ENCODE measurements around the gene ZFTA.
"Not testable (repeated sequence)": the region's sequence is repeated elsewhere in the genome, so short reads cannot be mapped to it uniquely, and the experiment has no call there.

The ZFTA gene

GRCh38 chr11:63768237-63769041 lies at the start of gene ZFTA:
Gene ZFTA, minus strand, starts transcription at chr11:63768775. Its CDS starts 153 bp downstream, at chr11:63768622.
- Mint-ChIP-seq H3K9me3 (no peaks in the 10 kb centered on the region), H3K36me3 (no peaks in the 10 kb centered on the region), H3K27me3 (peaks cover 51% of the 10 kb centered on the region), H3K4me1 (peaks cover 15% of the 10 kb centered on the region), H3K27ac (peak within 1 kb of the TSS; percentile 55), H3K4me3 (peak within 1 kb of the TSS; percentile 89)
- CTCF ChIA-PET, result interaction anchor here (0.6 to 2.4 kb wide), 10 partner anchors 61 to 826 kb away, joined by 4 to 22 read pairs (median 4); no protein-coding TSS in a partner anchor
- peak; percentile 68 for DNase-seq

- Mint-ChIP-seq H3K27me3 (peaks cover under 1% of the 10 kb centered on the region), H3K36me3 (peaks cover 40% of the 10 kb centered on the region), H3K4me1 (peaks cover 20% of the 10 kb centered on the region), H3K27ac (no peak overlapping the region), H3K9me3 (no peaks in the 10 kb centered on the region), H3K4me3 (no peak overlapping the region)
- CTCF ChIA-PET, result interaction anchor here (1.3 kb wide), 1 partner anchor 11 kb away, joined by 4 read pairs; no protein-coding TSS in a partner anchor
- no peak for DNase-seq
Measured at GRCh38 chr11:63817758-63818498, 49.4 kb upstream of the ZFTA start.

GRCh38 chr11:63816732-63817131 lies 48.2 kb upstream of the ZFTA start:
- CTCF ChIA-PET, result no interaction called here
- Mint-ChIP-seq H3K36me3 (peaks cover 33% of the 10 kb centered on the region), H3K27ac (no peak overlapping the region)

GRCh38 chr11:63816166-63816565 lies 47.6 kb upstream of the ZFTA start:
- Mint-ChIP-seq H3K4me1 (peaks cover 32% of the 10 kb centered on the region), H3K27me3 (peaks cover 12% of the 10 kb centered on the region), H3K9me3 (no peaks in the 10 kb centered on the region), H3K4me3 (no peak overlapping the region), H3K36me3 (peaks cover 29% of the 10 kb centered on the region), H3K27ac (no peak overlapping the region)
- no peak for DNase-seq
- CTCF ChIA-PET, result interaction anchor here (0.6 kb wide), 1 partner anchor 790 kb away, joined by 4 read pairs; no protein-coding TSS in a partner anchor

More at GRCh38 chr11:63816732-63817131, 48.2 kb upstream of the ZFTA start:
- DNase-seq, result no peak
- H3K4me1 Mint-ChIP-seq, result peaks cover 30% of the 10 kb centered on the region
- H3K27me3 Mint-ChIP-seq, result peaks cover 6% of the 10 kb centered on the region
- no peak overlapping the region for H3K4me3 Mint-ChIP-seq
- H3K9me3 Mint-ChIP-seq, result no peaks in the 10 kb centered on the region

GRCh38 chr11:63814383-63814736 lies 45.8 kb upstream of the ZFTA start:
- peaks cover 13% of the 10 kb centered on the region for H3K27me3 Mint-ChIP-seq
- no peak for DNase-seq
- no peaks in the 10 kb centered on the region for H3K9me3 Mint-ChIP-seq
- peak overlapping the region; percentile 81 for H3K4me3 Mint-ChIP-seq
- H3K27ac Mint-ChIP-seq, result peak overlapping the region; percentile 50
- peaks cover 21% of the 10 kb centered on the region for H3K36me3 Mint-ChIP-seq
- CTCF ChIA-PET, result interaction anchor here (1.2 kb wide), 1 partner anchor 22 kb away, joined by 3 read pairs; no protein-coding TSS in a partner anchor
- peaks cover 33% of the 10 kb centered on the region for H3K4me1 Mint-ChIP-seq

- H3K4me1 Mint-ChIP-seq, result peaks cover 33% of the 10 kb centered on the region
- H3K27me3 Mint-ChIP-seq, result peaks cover 13% of the 10 kb centered on the region
- H3K27ac Mint-ChIP-seq, result peak overlapping the region; percentile 50
- CTCF ChIA-PET, result interaction anchor here (1.2 kb wide), 1 partner anchor 23 kb away, joined by 3 read pairs; no protein-coding TSS in a partner anchor
- H3K4me3 Mint-ChIP-seq, result peak overlapping the region; percentile 81
- peak; percentile 68 for DNase-seq
- no peaks in the 10 kb centered on the region for H3K9me3 Mint-ChIP-seq
- peaks cover 19% of the 10 kb centered on the region for H3K36me3 Mint-ChIP-seq
Measured at GRCh38 chr11:63813563-63814382, 45.2 kb upstream of the ZFTA start.

- Mint-ChIP-seq H3K27ac (peak within 1 kb of the TSS; percentile 50), H3K4me1 (peaks cover 33% of the 10 kb centered on the region), H3K9me3 (no peaks in the 10 kb centered on the region), H3K4me3 (peak within 1 kb of the TSS; percentile 81), H3K36me3 (peaks cover 17% of the 10 kb centered on the region), H3K27me3 (peaks cover 13% of the 10 kb centered on the region)
- peak; percentile 82 for DNase-seq
- CTCF ChIA-PET, result no interaction called here
Measured at GRCh38 chr11:63813035-63813562, 44.5 kb upstream of the ZFTA start, which contains the start of gene SPINDOC. Gene SPINDOC, plus strand, starts transcription at chr11:63813456. Its CDS starts 231 bp downstream, at chr11:63813687.

GRCh38 chr11:63811522-63811921 lies 42.9 kb upstream of the ZFTA start:
- CTCF ChIA-PET, result no interaction called here
- peaks cover 33% of the 10 kb centered on the region for H3K4me1 Mint-ChIP-seq
- H3K27ac Mint-ChIP-seq, result no peak overlapping the region
- no peak for DNase-seq
- H3K36me3 Mint-ChIP-seq, result peaks cover 8% of the 10 kb centered on the region
- peaks cover 13% of the 10 kb centered on the region for H3K27me3 Mint-ChIP-seq
- H3K4me3 Mint-ChIP-seq, result peak overlapping the region; percentile 71
- no peaks in the 10 kb centered on the region for H3K9me3 Mint-ChIP-seq

GRCh38 chr11:63810383-63810782 lies 41.8 kb upstream of the ZFTA start:
- H3K36me3 Mint-ChIP-seq, CTCF ChIA-PET, DNase-seq, H3K27ac Mint-ChIP-seq, H3K9me3 Mint-ChIP-seq, H3K4me3 Mint-ChIP-seq: not testable (repeated sequence)
- Mint-ChIP-seq H3K27me3 (peaks cover 13% of the 10 kb centered on the region), H3K4me1 (peaks cover 27% of the 10 kb centered on the region)

GRCh38 chr11:63805844-63806415 lies 37.4 kb upstream of the ZFTA start:
- CTCF ChIA-PET, result interaction anchor here (1.1 kb wide), 1 partner anchor 344 kb away, joined by 3 read pairs; no protein-coding TSS in a partner anchor

GRCh38 chr11:63804259-63804658 lies 35.7 kb upstream of the ZFTA start:
- no peaks in the 10 kb centered on the region for H3K9me3 Mint-ChIP-seq
- H3K27ac Mint-ChIP-seq, result no peak overlapping the region
- H3K4me1 Mint-ChIP-seq, result no peaks in the 10 kb centered on the region
- no peaks in the 10 kb centered on the region for H3K36me3 Mint-ChIP-seq
- no peak overlapping the region for H3K4me3 Mint-ChIP-seq
- no peak for DNase-seq
- CTCF ChIA-PET, result no interaction called here
- peaks cover 10% of the 10 kb centered on the region for H3K27me3 Mint-ChIP-seq

More at GRCh38 chr11:63805844-63806415, 37.4 kb upstream of the ZFTA start:
- Mint-ChIP-seq H3K27me3 (peaks cover 2% of the 10 kb centered on the region), H3K4me1 (peaks cover 2% of the 10 kb centered on the region), H3K27ac (no peak overlapping the region), H3K9me3 (no peaks in the 10 kb centered on the region), H3K36me3 (no peaks in the 10 kb centered on the region), H3K4me3 (no peak overlapping the region)
- no peak for DNase-seq

GRCh38 chr11:63802637-63803414 lies 34.3 kb upstream of the ZFTA start:
- peaks cover 16% of the 10 kb centered on the region for H3K27me3 Mint-ChIP-seq
- no peaks in the 10 kb centered on the region for H3K4me1 Mint-ChIP-seq
- no peak overlapping the region for H3K4me3 Mint-ChIP-seq
- DNase-seq, result no peak
- no peaks in the 10 kb centered on the region for H3K9me3 Mint-ChIP-seq
- CTCF ChIA-PET, result no interaction called here
- no peak overlapping the region for H3K27ac Mint-ChIP-seq
- no peaks in the 10 kb centered on the region for H3K36me3 Mint-ChIP-seq

- H3K27ac Mint-ChIP-seq, result no peak overlapping the region
- no peak for DNase-seq
Measured at GRCh38 chr11:63800921-63801320, 32.3 kb upstream of the ZFTA start.

More at GRCh38 chr11:63800921-63801320, 32.3 kb upstream of the ZFTA start:
- H3K4me3 Mint-ChIP-seq, result no peak overlapping the region
- H3K9me3 Mint-ChIP-seq, result no peaks in the 10 kb centered on the region
- no peaks in the 10 kb centered on the region for H3K36me3 Mint-ChIP-seq
- CTCF ChIA-PET, result no interaction called here
- H3K27me3 Mint-ChIP-seq, result peaks cover 24% of the 10 kb centered on the region
- H3K4me1 Mint-ChIP-seq, result no peaks in the 10 kb centered on the region

All from activated naive CD4-positive, alpha-beta T cell treated with anti-CD3 and anti-CD28 coated beads, Interleukin-2, amount 10 ng/mL, durations not matched to agents 7 days and 5 days (primary cell).